DMS79 treated with DMSO at 0.1 percent for 48 hours (cell line): Measurements from ENCODE around the gene ITGA7.

Source experiments
- DNase-seq: peaks from one replicate; lab custom pipeline; 2025; lab: John Stamatoyannopoulos, UW

Gene ITGA7

GRCh38 chr12:55736076-55736475, 28.4 kb upstream of the ITGA7 start:
- no peak for DNase-seq

DNA sequence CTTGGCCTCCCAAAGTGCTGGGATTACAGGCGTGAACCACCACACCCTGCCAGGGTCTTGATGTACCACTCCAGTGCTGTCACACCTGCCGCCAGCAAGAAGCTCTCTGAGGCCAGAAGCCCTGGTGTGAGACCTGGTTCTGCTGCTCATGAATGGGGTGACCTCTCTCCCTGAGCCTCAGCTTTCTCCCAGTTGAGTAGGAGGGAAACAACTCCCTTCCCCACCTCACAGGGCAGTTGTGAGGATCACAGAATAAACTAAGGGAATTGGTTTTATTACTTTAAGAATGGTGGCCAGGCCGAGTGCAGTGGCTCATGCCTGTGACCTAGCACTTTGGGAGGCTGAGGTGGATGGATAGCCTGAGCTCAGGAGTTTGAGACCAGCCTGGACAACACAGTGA, 26.9 kb upstream of the ITGA7 start:
- no peak for DNase-seq

DNA sequence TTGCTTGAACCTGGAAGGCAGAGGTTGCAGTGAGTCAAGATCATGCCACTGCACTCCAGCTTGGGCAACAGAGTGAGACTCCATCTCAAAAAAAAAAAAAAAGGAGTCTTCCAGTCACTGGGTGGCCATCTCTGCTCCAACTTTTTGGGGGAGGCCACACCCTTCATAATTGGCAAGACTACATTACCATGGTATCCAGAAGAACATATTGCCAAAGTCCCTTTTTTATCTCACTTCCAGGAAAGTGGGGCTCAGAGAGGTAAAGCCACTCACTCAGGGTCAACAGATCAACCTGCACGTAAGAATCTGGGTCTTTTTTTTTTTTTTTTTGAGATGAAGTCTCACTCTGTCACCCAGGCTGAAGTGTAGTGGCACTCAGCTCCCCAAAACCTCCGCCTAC, 26.2 kb upstream of the ITGA7 start:
- no peak for DNase-seq

GRCh38 chr12:55733021-55733555, 25.4 kb upstream of the ITGA7 start:
- DNase-seq: no peak

DNA sequence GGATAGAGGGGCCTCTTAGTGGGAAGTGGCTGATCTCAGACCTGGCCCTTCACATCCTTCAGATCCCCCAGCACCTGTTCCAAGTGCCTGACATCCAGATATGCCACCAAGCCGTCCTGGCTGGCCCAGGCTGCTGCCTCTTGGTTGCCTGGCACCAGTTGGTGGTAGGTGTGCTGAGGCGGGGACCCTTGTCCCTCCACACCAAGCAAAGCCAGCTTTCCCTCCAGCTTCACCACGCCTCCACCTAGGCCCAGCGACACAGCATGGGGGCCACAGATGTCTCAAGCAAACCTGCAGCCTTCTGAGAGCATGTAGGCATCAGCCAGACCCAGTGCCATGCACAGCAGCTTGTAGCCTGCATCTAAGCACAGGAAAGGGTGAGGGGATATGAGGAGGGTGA, 24.6 kb upstream of the ITGA7 start:
- DNase-seq: no peak

DNA sequence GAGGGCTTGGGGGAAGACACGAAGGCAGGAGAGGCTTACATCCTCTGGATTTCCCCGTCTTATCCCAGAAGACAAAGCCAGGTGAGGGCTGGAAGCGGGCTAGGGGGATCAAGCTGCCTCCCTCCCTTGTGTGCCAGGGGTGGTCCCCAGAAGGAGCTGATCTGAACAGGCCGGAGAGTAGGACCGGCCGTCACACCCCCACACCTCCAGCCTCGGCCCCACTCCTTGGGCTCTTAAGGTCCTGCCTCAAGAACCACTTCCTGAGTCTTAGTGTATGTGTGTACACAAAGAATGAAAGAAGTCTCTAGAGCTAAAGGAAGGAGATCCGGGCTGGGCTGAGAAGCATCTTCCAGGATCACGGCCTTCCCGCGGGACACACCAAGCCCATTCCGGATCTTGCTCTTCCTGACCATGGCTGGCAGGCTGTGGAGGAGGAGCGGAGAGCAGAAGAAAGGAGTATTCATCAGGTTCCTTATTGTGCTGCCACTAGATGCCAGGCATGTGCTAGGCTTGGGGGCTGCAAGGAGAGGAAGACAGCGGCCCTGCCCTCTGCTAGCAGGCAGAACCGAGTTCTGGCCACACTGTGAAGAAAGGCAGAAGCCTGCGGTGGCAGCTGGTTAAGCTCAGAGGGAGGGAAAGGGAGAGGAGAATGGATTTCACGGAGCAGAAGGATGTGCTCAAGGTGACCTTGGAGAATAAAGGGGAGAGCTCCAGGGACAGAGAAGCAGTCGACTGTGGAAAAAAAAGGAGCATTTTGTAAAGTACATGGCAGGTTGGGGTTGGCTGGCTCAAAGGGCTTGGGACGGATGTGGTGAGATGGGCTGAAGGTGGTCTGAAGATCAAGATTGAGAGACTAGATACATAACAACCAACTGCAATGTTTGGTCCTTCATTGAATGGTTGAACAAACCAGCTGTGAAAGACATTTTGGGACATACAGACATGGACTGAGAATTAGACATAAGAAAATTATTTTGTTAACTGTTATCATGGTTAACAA, 22.4 kb upstream of the ITGA7 start:
- DNase-seq: peak; percentile 21

- DNase-seq: peak; percentile 55
These were observed 21.5 kb upstream of the ITGA7 start, which contains the start of gene CD63 for GRCh38 chr12:55728939-55729818. Gene CD63, minus strand, starts transcription at chr12:55729009. Its CDS starts 668 bp downstream, at chr12:55728341.

GRCh38 chr12:55728186-55728938, 20.7 kb upstream of the ITGA7 start:
- DNase-seq: peak; percentile 6

- DNase-seq: no peak
These were observed 20.0 kb upstream of the ITGA7 start for GRCh38 chr12:55727643-55728185.

DNA sequence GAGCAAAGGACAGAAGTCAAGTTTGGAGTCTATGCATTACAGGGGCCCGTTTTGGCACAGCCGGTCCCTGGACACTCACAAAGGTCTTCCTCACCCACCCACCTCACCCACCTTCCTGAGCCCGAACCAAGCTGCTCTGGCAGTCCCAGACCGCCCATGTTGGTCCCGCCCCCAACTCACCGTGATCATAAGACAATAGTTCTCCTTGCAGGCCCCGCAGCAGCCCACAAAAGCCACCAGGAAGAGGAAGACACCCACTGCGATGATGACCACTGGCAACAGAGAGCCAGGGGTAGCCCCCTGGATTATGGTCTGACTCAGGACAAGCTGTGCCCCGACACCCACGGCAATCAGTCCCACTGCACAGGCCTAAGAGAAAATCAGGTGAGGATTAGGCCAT, 19.3 kb upstream of the ITGA7 start:
- no peak for DNase-seq

GRCh38 chr12:55725556-55725955, 17.9 kb upstream of the ITGA7 start:
- no peak for DNase-seq

GRCh38 chr12:55724940-55725309, 17.2 kb upstream of the ITGA7 start:
- no peak for DNase-seq

- DNase-seq: no peak
These were observed 16.7 kb upstream of the ITGA7 start for GRCh38 chr12:55724226-55724939.

DNA sequence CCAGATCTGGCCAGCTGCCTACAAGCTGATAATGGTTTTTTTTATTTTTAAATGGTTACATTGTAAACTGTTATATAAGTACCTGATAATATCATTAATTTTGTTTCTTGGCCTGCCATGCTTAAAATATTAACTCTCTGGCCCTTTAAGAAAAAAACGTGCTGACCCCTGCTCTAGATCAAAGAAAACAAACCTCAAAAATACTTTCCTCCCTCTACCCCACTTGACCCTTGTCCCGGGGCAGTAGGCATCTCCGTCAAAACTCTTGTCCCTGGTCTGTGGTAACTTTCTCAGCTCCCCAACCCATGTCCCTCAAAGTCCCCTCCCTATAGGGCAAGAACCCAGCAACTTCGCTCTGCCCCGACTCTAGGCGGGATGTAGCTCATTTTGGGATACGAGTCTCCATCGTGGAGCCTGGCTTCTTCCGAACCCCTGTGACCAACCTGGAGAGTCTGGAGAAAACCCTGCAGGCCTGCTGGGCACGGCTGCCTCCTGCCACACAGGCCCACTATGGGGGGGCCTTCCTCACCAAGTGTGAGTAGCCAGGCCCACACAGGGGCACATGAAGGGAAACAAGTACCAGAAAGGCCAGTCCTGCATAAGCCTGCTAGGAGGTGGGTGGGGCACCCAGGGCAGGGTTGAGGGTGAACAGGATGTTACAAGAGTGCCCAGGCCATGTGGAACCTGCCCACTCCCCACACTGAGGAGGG, 16.0 kb upstream of the ITGA7 start:
- no peak for DNase-seq

- no peak for DNase-seq
These were observed 15.2 kb upstream of the ITGA7 start for GRCh38 chr12:55722948-55723347.

DNA sequence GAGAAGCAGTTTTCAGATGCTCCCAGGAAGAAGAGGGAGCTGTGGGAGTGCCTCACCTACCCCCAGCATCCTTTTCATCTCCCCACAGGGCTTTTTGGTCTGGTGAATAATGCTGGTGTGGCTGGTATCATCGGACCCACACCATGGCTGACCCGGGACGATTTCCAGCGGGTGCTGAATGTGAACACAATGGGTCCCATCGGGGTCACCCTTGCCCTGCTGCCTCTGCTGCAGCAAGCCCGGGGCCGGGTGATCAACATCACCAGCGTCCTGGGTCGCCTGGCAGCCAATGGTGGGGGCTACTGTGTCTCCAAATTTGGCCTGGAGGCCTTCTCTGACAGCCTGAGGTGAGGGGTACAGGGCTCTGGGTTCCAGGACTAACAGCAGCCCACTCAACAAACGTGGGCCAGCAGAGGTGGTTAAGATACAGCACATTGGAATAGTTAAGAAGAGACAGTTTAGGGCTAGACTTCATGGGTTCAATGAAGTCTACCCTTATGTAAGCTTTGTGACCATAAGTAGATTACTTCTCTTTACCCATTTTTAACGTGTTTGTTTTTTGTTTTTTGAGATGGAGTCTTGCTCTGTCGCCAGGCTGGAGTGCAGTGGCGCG, 14.0 kb upstream of the ITGA7 start:
- DNase-seq: no peak

GRCh38 chr12:55720894-55721444, 13.3 kb upstream of the ITGA7 start:
- no peak for DNase-seq

GRCh38 chr12:55720071-55720564, 12.4 kb upstream of the ITGA7 start, which contains the start of gene RDH5:
Gene RDH5, plus strand, starts transcription at chr12:55720393. Its CDS starts 792 bp downstream, at chr12:55721185.
- DNase-seq: no peak

DNA sequence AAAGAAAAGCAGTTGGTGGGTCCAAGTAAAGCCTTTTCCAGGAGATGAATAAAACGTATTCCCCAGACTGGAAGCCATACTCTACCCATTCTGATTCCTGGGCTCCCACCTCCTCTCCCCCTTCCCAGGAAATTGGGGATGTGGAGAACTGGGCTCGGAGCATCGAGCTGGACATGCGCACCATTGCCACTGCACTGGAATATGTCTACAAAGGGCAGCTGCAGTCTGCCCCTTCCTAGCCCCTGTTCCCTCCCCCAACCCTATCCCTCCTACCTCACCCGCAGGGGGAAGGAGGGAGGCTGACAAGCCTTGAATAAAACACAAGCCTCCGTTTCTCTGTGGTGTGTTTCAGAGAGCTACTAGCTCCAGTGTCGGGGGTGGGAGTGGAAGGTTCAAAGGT, 11.7 kb upstream of the ITGA7 start:
- DNase-seq: no peak
